Stimulated activated naive CD8-positive, alpha-beta T cell treated with anti-CD3 and anti-CD28 coated beads, Interleukin-15, amount 100 ng/mL, for 72 hours (primary cell): ENCODE data around the gene NRG2.

Source experiments
- ATAC-seq: fragments of 150-1000 bp; cut with Tn5 transposase; 2 replicates; pipeline ENCODE4 v1.10.0; 2021; ENCODE audit warnings: mild to moderate bottlenecking, moderate library complexity
- DNase-seq, 2 donors: peaks; one replicate each; pipeline ENCODE4 v3.0.0; 2021 to 2022
- H3K27ac Mint-ChIP-seq, 2 donors: one replicate each; pipeline ENCODE4 v1.8.0; 2022; ENCODE audit warnings: mild to moderate bottlenecking in 2 of 2, mixed read lengths in 2 of 2, moderate library complexity in 2 of 2
- H3K27me3 Mint-ChIP-seq: one replicate; pipeline ENCODE4 v1.8.0; 2022; ENCODE audit warnings: mixed read lengths
- H3K4me1 Mint-ChIP-seq: one replicate; pipeline ENCODE4 v1.8.0; 2022; ENCODE audit warnings: mild to moderate bottlenecking, mixed read lengths
- H3K4me3 Mint-ChIP-seq, 2 donors: one replicate each; pipeline ENCODE4 v1.8.0; 2022; ENCODE audit warnings: mild to moderate bottlenecking in 2 of 2, mixed read lengths in 2 of 2, moderate library complexity in 1 of 2
- H3K9me3 Mint-ChIP-seq, 2 donors: one replicate each; pipeline ENCODE4 v1.8.0; 2022; ENCODE audit warnings: mixed read lengths in 2 of 2

Gene NRG2

DNA sequence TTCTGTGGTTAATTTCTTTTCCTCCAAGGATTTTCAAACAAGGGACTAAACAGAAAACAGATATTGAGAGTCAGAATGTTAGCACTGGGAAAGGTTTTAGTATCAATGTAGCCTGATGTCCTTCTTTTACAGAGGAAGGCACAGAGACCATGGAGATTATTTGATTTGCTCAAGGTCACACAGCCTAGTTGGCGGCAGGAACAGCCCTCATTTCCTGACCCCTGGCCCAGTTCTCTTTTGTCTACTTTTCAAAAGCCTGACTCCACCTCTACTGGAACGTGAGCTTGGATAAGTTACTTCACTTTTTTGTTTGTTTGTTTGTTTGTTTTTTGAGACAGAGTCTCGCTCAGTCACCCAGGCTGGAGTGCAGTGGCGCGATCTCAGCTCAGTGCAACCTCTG, 6.6 kb upstream of the NRG2 start:
- Mint-ChIP-seq H3K4me3 (no peak overlapping the region), H3K27ac (peak overlapping the region in 1 of 2 donors; percentile 49), H3K4me1 (no peaks in the 10 kb centered on the region), H3K9me3 (no peaks in the 10 kb centered on the region), H3K27me3 (peaks cover 36% of the 10 kb centered on the region)
- no peak for DNase-seq
- no peak for ATAC-seq

DNA sequence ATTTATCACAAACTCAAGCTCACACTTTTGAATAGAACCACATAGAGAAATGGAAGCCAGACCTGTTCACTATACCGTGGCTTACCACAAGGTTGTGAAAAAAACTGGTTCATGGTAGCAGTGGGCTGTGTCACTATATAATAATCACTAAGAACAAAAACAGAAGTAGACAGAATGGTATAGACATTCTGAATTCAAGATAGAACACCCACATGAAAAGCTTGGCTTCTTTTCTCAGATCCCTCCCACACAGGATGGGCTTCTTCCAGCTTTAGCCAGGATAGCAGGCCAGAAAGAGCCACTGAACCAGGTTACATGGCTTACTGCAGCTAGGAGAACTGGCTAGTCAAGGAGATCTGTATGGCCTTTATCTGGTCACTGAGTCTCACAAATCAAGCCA, 6.1 kb upstream of the NRG2 start:
- Mint-ChIP-seq H3K4me3 (no peak overlapping the region), H3K4me1 (no peaks in the 10 kb centered on the region), H3K27me3 (peaks cover 41% of the 10 kb centered on the region), H3K27ac (no peak overlapping the region), H3K9me3 (no peaks in the 10 kb centered on the region)
- peak; percentile 28 for ATAC-seq
- DNase-seq = no peak

DNA sequence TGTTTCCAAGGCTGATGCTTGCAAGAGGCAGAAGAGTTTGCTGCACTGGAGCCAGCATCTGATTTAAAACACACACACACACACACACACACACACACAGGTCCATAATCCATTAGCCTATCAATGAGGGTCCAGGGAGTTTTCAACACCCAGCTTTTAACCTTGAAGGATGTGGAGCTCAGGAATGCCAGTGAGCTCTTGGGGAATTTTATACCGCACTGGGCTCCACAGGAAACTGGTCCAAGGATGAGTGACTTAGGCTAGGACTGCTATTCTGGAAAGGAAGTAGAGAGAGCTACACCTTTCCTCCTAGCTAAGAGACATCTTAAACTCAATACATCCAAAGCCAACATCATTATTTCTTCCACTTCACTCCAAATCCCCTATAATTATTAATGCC, 942 bp upstream of the NRG2 start:
- Mint-ChIP-seq H3K9me3 (no peaks in the 10 kb centered on the region), H3K4me3 (peak overlapping the region; percentile 72 to 85), H3K4me1 (peaks cover 17% of the 10 kb centered on the region), H3K27ac (no peak overlapping the region), H3K27me3 (peaks cover 89% of the 10 kb centered on the region)
- no peak for ATAC-seq
- DNase-seq = no peak

DNA sequence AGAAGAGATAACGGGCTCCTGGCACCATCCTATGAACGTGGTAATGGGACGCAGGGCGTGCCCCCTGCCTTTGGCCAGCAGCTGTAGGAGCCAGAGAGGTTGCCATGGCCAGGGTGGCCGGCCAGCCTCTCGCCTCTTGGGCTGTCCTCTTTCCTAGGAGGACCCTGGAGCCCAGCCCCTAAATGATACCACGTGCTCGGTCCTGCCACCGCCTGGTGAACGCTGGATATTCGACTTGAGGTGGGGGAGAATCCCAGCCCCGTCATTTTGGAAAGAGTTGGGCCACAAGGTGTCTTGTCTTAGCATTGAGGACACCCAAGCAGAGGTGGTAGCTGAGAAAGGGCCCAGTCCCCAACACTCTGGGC, 391 bp upstream of the NRG2 start:
- ATAC-seq (peak; percentile 55), DNase-seq (peak in 1 of 2 donors; percentile 20)
- peaks cover 86% of the 10 kb centered on the region for H3K27me3 Mint-ChIP-seq
- H3K4me3 Mint-ChIP-seq = peak overlapping the region; percentile 72 to 85
- H3K9me3 Mint-ChIP-seq = no peaks in the 10 kb centered on the region
- peak overlapping the region in 1 of 2 donors; percentile 23 for H3K27ac Mint-ChIP-seq
- H3K4me1 Mint-ChIP-seq = peaks cover 17% of the 10 kb centered on the region

DNA sequence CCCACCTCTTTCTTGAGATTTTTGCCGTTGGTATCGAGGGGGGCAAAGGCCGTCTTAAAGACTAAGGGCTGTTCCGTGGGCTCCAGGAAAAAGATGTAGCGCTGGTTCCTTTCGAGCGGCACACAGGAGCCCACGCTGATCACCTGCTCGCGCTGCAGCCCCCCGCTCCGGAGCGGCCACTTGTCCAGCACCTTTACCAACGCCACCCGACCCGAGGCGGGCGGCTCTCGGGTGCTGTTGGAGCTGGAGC, 781 bp downstream of the NRG2 start:
- no peak overlapping the region for H3K27ac Mint-ChIP-seq
- peaks cover 79% of the 10 kb centered on the region for H3K27me3 Mint-ChIP-seq
- ATAC-seq = peak; percentile 17
- no peaks in the 10 kb centered on the region for H3K9me3 Mint-ChIP-seq
- H3K4me3 Mint-ChIP-seq = peak overlapping the region; percentile 14 to 61
- DNase-seq = no peak
- peaks cover 17% of the 10 kb centered on the region for H3K4me1 Mint-ChIP-seq

DNA sequence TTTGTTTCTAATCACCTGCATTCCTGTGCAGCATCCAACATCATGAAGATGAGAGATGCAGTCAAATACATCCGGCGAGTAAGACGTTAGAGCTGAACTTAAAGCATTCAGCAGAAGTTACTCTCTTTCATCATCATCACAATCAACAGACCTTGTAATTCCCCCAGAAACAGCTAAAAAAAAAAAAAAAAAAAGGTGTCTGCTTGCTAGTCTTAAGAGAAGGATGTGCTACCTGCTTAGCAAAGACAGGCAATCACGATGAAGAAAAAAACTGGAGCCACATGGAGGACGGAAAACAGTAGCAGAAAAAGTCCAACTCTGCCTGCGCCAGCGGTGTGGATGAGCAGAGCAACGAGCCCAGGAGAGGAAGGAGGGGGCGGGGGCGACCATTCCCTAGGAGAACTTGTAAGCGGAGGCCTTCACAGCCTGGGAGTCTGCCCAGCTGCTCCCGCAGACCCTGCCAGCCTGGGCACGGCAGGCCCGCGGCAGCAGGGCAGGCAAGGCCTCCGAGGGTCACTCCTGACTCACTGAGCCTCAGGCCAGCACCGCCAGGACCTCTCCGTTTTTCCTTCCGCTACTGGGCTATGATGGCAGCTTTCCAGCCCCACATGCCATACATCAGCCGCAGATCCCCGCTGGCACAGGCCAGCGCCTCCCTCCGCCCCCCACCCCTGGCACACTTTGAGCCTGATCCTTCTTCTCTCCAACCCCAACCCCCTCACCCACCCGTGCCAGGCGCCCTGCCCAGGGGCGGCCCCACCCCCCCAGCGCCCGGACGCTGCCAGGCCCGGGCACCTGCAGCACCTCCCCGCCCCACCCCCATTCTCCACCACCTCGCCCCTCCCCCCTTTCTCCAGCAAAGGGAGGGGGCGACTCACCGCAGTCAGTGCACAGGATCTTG, 1.4 kb downstream of the NRG2 start:
- H3K27ac Mint-ChIP-seq = peak overlapping the region in 1 of 2 donors; percentile 24

DNA sequence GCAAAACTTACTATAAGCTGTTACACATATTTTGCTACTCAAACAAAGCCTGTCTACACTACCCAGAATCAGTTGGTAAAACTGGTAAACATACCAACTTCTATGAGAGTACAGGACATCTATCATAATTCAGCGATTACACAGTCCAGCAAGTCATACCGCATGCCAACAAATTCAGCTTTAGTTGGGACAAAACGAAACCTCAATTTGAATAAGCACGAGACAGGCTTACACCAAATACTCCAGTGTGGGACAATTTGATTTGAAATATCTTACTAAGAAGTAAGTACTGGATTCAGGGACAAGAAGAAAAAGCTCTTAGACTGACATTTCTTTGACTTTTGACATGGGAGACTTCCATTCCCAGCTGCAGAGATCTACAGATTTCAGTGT, 2.0 kb downstream of the NRG2 start:
- Mint-ChIP-seq H3K27ac (no peak overlapping the region), H3K4me3 (peak overlapping the region in 1 of 2 donors; percentile 52), H3K4me1 (peaks cover 17% of the 10 kb centered on the region), H3K9me3 (no peaks in the 10 kb centered on the region), H3K27me3 (peaks cover 87% of the 10 kb centered on the region)
- DNase-seq (no peak), ATAC-seq (no peak)

More for the DNA sequence above, 1.4 kb downstream of the NRG2 start:
- peaks cover 81% of the 10 kb centered on the region for H3K27me3 Mint-ChIP-seq
- no peaks in the 10 kb centered on the region for H3K9me3 Mint-ChIP-seq
- peaks cover 17% of the 10 kb centered on the region for H3K4me1 Mint-ChIP-seq
- DNase-seq = no peak
- peak overlapping the region; percentile 61 to 63 for H3K4me3 Mint-ChIP-seq
- peak; percentile 17 for ATAC-seq

DNA sequence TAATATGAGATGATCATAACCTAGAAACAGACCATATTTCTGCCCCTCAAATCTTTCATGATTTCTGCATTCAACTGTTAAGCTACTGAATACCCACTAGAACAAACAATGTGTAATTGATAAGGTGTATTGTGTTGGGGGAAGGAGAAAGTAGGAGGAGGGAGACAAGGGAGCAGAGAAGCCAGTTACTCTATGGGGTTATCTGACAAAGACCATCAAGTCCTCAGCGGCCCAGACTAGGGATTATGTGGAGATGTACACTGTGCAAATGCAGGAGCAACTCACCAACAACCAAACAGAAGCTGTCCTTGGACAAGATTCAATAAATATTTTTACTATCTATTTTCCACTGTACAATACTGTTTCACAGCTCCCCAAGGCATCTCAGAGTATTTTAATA, 2.7 kb downstream of the NRG2 start:
- Mint-ChIP-seq H3K4me1 (peaks cover 17% of the 10 kb centered on the region), H3K9me3 (no peaks in the 10 kb centered on the region), H3K4me3 (no peak overlapping the region), H3K27me3 (peaks cover 87% of the 10 kb centered on the region), H3K27ac (no peak overlapping the region)
- ATAC-seq (no peak), DNase-seq (no peak)

DNA sequence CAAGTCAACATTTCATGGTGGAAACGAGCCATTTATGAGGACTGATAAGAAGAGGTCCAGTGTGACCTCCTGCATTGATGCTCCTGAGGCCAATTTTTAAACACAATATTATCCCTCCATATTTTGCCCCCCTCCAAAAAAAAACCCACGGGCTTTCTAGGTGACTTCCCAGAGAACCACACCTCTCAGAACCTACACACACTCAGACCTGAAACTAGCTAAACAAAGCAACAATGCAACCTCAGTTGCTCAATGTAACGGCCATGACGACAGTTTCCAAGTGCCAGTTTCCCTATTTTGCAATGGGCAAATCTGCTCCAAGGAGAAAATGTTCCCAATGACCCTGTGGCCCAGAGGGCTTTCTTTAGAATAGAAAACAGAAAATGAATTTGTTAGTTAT, 3.5 kb downstream of the NRG2 start:
- DNase-seq (no peak), ATAC-seq (no peak)
- no peaks in the 10 kb centered on the region for H3K9me3 Mint-ChIP-seq
- no peak overlapping the region for H3K27ac Mint-ChIP-seq
- H3K27me3 Mint-ChIP-seq = peaks cover 86% of the 10 kb centered on the region
- H3K4me3 Mint-ChIP-seq = no peak overlapping the region
- peaks cover 17% of the 10 kb centered on the region for H3K4me1 Mint-ChIP-seq

DNA sequence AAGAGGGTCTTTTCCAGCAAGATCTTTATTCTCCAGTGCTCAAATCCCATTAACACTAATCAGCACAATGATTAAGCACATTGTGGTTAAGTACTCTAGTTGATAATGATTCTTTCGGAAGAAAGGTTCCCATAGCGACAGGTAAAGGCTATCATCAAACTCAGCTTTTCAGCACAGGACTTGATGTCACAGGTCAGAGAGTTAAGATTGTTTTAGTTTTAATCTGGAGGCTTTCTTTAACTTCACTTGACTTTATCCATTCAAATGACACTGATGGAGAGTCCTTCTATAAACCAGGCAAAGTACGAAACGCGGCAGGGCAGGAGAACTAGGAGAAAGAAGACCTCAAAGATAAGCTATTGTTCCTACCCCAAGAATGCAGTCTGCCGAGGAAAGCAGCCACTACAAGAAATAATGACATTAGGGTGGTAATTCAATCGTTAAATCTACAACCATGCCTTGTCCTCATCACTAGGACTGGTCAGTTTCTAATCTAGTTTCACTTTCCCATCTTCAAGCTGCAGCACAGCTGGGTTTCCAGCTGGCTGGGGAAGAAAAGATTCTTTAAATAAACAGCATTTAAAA, 4.6 kb downstream of the NRG2 start:
- H3K9me3 Mint-ChIP-seq = no peaks in the 10 kb centered on the region
- DNase-seq (no peak), ATAC-seq (no peak)
- peak overlapping the region in 1 of 2 donors; percentile 14 for H3K27ac Mint-ChIP-seq
- H3K4me3 Mint-ChIP-seq = peak overlapping the region; percentile 17 to 34
- peaks cover 13% of the 10 kb centered on the region for H3K4me1 Mint-ChIP-seq
- peaks cover 81% of the 10 kb centered on the region for H3K27me3 Mint-ChIP-seq

DNA sequence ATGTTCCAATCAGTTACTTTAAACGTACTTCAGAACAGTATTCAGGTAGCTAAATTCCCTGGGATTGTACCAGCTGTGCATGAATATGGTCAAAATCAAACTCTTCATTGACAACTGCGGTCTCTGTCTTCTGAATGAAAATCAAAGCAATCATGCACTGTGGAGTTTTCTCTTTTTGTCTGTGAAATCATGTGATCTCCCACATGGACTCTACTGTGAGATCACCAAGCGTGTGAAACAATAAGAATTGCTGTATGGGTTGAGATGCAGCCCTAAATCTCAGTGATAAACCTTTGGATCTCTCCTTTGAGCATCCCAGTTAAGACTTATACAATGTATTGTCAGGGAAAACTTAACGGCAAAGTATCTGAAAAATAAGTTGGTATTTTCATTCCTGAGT, 6.1 kb downstream of the NRG2 start:
- Mint-ChIP-seq H3K9me3 (no peaks in the 10 kb centered on the region), H3K27me3 (peaks cover 78% of the 10 kb centered on the region), H3K4me1 (peaks cover 8% of the 10 kb centered on the region), H3K27ac (no peak overlapping the region), H3K4me3 (no peak overlapping the region)
- DNase-seq (no peak), ATAC-seq (no peak)

DNA sequence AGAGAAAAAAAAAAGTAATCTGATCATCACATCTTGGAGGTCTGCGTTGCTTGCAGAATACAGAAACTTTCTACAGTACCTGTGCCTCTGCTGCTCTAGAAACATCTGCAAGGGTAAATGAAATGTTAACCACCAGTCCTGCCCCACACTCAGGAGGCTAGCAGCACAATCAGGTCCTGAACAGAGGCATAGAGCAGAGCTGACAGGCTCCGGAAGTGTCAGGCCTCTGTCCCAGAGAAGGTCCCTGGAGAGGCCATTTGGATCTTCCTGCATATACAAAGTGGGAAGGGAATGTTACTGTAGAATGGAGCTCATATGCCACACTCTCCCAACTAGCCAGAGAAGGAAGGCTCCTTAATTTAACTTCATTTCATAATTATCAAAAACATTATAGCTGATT, 7.2 kb downstream of the NRG2 start:
- Mint-ChIP-seq H3K27me3 (peaks cover 78% of the 10 kb centered on the region), H3K27ac (no peak overlapping the region), H3K9me3 (no peaks in the 10 kb centered on the region), H3K4me1 (no peaks in the 10 kb centered on the region), H3K4me3 (no peak overlapping the region)
- ATAC-seq (no peak), DNase-seq (no peak)

DNA sequence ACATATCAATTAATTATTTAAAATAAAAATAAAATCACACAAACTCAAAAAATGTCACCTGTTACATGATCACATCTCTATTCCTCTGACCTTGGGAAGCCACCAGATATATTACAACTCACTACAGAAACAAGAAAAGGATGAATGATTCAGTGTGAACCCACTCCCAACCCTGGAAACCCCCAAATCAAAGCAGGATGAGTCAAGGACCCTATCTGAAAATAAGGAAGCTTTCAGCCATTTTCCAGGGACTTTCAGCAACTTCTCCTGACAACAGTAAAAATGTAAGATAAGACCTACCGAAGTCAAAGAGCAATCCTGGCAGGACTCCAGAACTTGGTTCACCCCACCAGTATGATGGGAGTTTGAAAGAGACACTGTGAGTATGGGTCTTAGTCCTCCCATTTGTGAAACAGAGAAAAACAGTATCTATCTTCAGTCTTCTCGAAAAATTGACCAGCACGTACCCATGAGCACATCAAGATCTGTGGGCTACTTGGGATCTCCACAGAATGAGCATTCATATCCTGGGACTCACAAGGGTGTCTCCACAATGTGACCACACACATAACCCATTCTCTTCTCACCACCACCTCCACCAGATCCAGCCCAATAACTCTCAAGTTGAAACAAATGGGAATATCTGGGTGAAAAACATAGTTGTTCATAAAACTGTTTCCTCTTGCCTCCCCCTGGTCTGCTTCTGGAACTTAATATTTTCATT, 9.9 kb downstream of the NRG2 start:
- H3K9me3 Mint-ChIP-seq = no peaks in the 10 kb centered on the region
- no peaks in the 10 kb centered on the region for H3K4me1 Mint-ChIP-seq
- H3K27me3 Mint-ChIP-seq = peaks cover 81% of the 10 kb centered on the region
- no peak for DNase-seq
- no peak overlapping the region for H3K27ac Mint-ChIP-seq
- no peak for ATAC-seq
- H3K4me3 Mint-ChIP-seq = no peak overlapping the region

DNA sequence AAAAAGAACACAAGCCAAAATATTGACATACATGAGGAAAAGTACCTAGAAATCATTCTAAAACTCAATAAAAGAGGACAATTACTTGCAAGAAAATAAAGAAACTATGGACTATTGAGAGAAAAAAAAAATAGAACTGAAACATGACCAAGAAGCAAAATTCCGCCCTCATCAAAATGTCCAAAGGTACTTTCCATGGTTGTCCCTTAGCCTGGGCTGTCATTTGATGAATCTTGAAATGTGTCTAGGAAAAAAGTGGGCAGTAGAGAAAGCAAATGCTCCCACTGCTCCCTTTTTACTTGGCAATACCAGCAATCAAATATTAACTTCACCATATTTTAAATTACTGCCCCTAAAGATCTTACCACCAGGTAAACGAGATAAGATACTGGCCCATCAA, 10.8 kb downstream of the NRG2 start:
- Mint-ChIP-seq H3K4me1 (no peaks in the 10 kb centered on the region), H3K4me3 (no peak overlapping the region), H3K27me3 (peaks cover 79% of the 10 kb centered on the region), H3K9me3 (no peaks in the 10 kb centered on the region), H3K27ac (no peak overlapping the region)
- DNase-seq = no peak
- no peak for ATAC-seq

DNA sequence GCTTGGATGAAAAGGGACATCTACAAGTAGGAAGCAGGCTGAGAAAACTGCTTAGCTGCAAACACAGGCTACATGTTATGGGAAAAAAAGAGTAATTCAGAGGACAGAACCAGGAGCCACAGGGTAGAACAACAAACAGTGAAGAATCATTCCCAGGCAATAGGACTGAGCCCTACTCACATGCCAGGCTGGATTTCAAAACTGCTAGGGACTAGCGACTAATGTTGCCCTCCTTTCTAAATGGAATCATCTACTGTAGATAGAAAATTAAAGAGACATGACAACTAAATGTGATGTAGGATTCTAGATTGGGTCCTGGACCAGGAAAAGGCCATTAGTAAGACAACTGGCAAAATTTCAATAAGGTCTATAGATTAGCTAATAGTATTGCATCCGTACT, 15.3 kb downstream of the NRG2 start:
- ATAC-seq (no peak), DNase-seq (no peak)
- Mint-ChIP-seq H3K4me3 (no peak overlapping the region), H3K9me3 (no peaks in the 10 kb centered on the region), H3K4me1 (no peaks in the 10 kb centered on the region), H3K27me3 (peaks cover 66% of the 10 kb centered on the region), H3K27ac (no peak overlapping the region)

DNA sequence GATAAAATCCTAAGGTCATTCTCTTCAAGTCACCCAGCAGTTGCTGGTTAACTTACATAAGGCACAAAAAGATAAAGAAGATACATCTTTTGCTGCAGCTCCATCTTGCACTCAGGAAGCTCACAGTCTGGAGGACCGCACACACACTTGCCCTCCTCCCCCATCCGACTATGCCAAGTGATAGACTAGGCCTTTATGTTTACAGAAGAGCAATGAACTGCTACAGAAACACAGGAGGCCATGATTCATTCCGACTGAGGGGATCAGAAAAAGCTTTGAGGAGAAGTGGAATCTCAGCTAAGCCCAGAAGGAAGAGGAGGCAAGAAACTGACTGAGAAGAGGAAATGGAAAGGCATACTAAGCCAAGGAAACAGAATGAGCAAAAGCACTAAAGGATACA, 17.4 kb downstream of the NRG2 start:
- no peak for ATAC-seq
- Mint-ChIP-seq H3K4me1 (no peaks in the 10 kb centered on the region), H3K27ac (no peak overlapping the region), H3K9me3 (no peaks in the 10 kb centered on the region), H3K4me3 (no peak overlapping the region), H3K27me3 (peaks cover 49% of the 10 kb centered on the region)
- DNase-seq = no peak
